ENCODE data around the gene ARHGAP15.

The ARHGAP15 gene

DNA sequence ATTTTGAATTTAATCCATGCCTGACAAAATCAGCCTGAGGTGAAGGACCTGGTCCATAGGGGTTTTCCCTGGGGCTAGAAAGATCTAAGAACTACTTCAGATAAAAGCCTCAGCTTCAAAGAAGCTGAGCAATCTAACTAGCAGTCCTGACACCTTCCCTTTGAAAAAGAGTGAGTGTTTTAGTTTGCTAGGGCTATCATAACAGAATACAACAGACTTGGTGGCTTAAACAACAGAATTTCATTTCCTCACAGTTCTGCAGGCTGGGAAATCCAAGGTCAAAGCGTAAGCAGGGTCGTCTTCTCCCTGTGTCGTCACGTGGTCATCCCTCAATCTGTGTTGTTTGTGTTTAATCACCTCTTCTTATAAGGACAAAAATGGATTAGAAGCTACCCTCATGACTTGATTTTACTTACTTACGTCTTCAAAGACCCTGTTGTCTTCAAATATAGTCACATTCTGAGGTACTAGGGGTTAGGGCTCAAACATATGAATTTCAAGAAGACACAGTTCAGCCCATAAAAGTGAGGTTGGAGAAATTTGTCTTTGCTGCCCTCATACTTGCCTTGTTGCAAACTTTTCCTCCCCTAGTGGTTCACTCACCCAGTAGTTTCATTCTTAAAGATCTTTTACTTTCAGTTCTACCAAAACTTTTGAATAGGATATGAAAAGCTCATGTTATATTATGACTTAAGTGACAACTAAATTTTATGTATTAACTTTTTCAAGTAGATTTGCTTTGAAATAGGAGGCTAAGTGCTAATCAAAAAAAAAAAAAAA is 673.8 kb downstream of the ARHGAP15 start:
- no peak for DNase-seq

DNA sequence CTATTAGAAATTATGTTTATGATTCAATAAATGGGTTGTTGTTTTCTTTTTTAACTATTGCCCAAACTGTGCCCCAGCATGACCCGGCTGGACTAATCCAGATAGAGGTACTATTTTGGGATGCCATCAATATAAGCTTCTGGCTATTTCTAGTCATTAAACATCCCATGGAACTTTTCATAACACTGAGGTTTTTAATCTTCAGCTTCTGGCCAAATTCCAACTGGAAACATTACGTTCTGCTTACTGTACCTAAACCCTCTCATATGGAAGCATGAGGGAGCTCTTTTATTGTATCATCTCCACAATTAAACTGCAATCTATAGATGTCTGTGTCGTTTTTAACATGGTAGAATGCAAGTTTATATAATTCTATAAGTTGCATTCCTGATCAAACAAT is 674.7 kb downstream of the ARHGAP15 start:
- DNase-seq, result no peak

DNA sequence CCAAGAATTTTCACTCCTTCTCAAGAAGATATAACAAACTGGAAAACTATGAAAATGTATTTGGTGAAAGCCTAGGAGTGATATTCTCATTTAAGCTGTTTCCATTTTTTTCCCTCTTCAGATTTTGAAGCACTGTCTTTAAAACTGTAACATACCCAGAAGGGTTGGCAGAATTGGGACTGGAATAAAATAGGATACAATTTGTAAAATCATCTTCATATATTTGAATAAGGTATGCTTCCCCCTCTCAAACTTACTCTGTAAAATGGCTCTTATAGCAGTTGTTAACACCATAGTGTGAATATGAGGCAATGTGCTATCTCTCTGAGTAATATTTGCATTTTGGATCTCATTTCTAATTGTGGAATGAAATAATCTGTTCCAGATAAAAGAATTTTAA is 676.4 kb downstream of the ARHGAP15 start:
- DNase-seq, result no peak

DNA sequence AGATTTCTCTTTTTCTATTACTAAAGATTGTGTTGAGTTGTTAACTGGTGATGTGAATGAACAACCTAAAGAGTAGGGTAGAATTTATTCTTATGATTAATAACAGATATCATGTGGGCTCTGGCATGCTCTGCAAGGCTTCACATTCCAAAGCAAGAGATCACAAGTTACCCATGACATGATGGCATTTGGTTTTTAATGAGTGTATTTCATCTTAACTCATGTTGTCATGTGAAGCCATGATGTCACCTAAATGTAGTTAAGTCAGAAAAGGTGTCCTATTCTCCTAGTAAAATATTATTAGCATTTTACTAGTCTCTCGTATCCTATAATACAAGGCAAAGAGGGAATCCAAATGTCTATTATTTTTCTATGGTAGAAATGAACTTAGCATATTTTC is 678.0 kb downstream of the ARHGAP15 start:
- DNase-seq, result no peak

DNA sequence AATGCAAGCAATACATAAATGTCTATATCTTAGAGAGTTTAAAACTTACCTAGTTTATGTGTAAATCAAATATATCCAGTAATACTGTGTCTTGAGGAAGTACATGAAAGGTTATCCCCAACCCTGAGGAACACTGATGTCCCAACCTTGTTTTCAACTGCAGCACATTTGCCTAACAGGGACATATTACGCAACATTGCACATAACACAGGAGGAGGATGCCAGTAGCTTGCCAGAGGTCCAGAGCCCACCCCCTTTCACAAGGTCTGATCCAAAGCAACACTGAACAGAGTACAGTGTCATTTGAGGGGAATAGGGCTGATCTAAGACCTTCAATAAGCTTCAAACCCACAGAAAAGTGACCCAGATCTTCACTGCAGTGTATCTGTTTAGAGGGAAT is 678.5 kb downstream of the ARHGAP15 start:
- no peak for DNase-seq

DNA sequence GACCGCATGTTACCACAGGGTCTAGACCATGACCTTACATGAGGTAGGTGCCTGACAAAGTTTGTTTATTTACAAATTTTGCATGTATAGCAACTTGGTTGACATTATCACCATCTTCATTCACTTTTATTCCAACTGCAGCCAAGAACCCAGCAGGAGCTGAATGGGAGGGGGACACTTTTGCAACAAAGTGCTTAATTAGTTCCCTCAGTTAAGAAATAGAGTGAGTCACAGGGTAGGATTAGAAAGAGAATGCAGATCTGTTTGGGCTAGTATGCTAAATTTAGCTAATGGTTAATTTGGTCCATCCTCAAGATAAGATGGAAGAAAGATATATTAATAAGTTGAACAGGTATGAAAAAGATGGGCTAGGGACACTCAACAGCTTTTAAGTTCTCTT is 678.9 kb downstream of the ARHGAP15 start:
- no peak for DNase-seq

DNA sequence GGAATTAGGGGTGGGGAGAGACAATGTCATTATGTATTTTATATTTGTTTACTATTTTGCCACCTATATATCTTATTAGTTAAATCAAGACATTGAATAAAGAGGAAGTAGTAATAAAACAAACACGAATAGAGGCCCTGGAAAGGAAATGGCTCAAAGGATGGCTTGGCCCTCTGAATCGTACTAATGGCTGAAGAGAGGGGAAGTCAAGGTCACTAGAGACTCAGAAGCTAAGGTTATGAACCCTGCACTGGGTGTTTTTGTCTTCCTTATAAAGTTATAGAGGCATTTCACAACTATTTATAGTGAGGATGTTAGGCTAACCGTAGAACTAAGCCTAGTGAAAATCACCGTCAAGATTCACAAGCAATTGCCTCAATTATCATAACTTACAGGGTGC is 685.9 kb downstream of the ARHGAP15 start:
- DNase-seq, result no peak

DNA sequence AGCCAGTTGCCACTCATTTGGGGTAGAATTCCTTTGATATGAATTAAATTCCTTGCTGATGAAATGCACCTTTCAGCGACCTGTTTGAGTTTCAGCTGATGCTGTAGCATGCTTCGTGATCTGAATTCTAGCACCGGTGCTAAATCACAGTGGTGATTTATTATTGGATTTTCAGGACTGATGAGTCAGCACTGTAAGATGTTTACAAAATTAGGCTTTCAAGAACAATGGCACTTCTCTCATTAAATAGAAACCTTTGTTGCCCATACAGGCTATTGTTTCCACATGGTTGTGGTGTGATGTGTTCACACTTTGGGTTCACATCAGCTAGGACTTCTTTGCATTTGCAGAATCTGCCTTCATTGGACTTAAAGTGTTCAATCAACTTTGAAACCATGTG is 687.7 kb downstream of the ARHGAP15 start:
- DNase-seq, result no peak
